NOMO-1 treated with dmso at 0.1 percent for 144 hours (cell line): ENCODE measurements around the gene UBE2E2.

Source experiments
- DNase-seq: peaks from one replicate; lab custom pipeline; 2025; ENCODE audit not compliant: unreplicated experiment; lab: John Stamatoyannopoulos, UW

UBE2E2 gene

DNA sequence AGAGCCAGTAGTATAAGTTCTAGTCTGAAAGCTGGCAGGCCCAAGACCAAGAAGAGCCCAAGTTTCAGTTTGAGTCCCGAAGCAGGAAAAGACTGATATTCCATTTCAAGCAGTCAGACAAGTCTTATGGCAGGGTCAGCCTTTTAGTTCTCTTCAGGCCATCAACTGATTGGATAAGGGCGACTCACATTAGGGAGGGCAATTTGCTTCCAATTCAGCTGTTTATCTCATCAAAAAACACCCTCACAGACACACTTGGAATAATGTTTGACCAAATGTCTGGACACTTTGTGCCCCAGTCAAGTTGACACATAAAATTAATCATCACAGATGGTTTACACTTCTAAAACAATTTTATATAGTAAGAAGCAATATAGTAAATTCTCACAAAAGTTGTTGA is 69.7 kb downstream of the UBE2E2 start:
- no peak for DNase-seq

DNA sequence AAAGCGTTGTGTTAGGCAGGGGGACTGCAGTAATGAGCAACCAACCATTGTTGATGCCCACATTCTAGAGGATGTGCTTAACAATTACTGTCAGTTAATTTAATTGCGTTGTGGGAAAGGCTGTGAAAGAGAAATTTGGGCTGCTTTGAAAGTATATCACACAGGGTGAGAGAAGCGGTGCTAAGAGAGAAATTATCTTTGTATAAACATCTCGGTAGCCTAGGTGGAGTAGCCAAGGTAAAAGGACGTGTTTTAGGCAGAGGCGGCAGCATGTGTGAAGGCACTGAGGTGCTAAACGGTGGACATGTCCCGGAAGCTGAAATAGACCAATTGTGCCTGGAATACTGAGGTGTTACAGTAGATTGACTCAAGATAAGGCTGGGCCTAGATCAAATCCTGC is 71.9 kb downstream of the UBE2E2 start:
- no peak for DNase-seq

DNA sequence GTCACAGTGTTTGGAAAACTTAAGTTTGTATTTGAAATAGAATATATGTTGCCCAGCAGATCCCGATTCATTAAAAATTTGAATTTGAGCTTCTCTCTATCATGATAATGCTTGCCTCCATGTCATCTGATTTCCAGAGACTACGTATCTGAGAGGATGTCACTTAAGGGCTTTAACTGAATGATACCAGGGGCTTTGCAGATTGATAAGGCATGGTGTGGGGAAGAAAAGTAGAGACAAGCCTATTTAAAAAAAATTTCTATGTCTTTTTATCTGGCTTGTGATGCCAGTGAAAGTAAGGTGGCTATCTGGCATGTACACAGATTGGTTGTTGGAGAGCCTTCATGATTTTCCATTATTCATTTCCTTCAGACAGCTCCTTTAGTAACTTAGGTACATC is 72.7 kb downstream of the UBE2E2 start:
- DNase-seq = no peak

DNA sequence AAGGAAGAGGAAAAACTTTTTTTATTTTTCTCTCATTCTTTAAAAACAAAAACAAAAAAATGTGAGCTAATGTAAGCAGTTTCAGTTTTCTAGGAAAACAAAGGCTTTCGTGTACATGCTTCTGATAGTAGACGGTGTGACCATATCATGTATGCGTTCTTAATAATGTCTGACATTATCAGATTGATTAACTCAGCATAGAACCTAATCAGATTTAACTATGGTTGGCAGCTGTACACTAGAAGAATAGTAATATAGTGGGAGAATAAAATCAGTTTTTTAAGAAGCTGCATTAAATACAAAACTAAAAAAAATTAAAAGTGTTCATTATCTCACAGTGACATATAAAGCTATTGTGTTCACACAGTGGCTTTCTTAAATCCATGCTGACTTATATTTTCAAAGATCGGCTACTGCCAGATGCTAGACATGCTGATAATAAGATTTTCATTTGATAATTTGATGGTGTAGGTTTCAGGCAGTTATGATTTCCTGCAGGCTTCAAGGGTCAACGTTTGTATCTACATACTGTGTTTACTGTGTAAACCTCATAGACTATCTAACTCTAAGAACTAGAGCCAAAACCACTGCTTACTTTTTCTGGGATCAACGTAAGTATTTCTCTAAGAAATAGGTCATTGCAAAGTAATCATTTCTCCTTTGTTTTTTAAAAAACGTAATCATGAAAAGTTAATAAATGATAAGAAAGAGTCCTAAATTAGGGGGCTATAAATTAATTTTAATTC is 74.0 kb downstream of the UBE2E2 start:
- no peak for DNase-seq

DNA sequence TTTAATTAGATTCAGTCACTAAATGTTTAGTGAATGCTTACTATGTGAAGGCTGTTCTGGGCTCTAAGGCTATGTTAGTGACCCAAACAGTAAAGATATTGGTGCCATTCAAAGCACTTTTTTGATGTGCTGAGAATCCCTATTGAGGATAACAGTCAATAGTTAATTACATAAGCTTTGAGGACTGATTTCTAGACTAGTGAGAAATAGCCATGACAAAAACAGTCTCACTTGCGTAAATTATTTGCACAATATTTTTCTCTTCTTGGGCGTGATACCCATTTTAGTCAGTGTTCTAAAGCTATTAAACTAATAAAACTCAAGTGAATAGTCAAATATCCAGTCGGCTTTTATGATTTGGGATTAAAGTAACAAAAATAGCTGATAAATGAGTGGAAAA is 74.6 kb downstream of the UBE2E2 start:
- no peak for DNase-seq

DNA sequence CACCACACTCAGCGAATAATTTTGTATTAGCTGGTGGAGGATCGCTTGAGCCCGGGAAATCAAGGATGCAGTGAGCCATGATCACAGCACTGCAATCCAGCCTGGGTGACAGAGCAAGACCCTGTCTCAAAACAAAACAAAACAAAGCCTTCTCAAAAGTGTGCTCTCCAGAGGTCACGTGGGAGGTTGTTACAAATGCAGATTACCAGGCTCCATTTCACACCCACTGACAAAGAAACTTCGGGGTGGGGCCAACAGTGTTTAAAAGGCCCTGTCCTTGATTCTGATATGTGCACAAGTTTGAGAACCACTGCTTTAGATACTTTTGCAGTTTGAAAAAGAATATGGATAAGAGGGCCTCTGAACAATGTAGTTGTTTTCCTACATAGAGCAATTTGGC is 80.5 kb downstream of the UBE2E2 start:
- no peak for DNase-seq

DNA sequence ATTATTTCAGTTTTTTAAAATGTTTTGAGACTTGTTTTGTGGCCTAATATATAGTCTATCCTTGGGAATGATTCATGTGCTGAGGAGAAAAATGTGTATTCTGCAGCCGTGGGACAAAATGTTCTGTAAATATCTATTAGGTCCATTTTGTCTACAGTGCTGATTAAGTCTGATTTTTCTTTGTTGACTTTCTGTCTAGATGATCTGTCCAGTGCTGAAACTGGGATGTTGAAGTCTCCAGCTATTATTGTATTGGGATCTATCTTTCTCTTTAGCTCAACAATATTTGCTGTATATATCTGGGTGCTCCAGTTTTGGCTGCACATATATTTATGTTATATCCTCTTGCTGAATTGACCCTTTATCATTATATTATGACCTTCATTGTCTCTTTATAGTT is 85.2 kb downstream of the UBE2E2 start:
- no peak for DNase-seq

DNA sequence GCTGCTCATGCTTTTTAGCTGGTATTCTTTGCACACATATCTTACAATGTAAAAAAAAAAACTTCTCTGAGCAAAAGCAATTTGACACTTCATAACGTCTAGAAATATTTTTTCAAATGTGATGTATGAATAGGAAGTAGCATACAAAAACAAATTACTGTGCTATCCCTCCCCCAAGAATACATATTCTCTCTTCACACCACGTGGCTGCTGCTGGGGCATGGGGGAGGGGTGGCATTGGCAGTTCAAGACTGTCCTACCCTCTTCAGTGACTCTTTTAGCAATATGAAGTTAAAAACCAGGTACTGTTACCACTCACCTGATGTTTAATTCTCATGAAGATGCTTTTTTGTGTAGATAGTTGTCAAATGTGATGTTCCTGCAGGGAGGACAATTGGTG is 85.6 kb downstream of the UBE2E2 start:
- no peak for DNase-seq

DNA sequence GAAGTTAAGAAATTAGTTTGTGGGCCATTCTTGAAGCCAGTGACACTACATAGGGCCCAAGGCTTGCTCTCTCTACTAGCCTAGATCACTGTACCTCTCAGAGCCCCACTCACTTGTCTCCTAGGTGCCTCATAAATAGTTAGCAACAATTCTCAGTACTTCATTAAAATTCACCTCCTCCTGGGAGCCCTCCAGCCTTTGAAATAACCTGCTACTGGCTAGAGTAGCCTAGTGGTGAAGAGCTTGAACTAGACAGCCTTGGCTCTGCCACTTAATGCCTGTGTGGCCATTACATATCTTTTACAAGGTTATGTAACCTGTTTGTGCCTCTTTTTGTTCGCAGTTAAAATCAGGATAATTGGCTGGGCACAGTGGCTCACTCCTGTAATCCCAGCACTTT is 89.3 kb downstream of the UBE2E2 start:
- no peak for DNase-seq

DNA sequence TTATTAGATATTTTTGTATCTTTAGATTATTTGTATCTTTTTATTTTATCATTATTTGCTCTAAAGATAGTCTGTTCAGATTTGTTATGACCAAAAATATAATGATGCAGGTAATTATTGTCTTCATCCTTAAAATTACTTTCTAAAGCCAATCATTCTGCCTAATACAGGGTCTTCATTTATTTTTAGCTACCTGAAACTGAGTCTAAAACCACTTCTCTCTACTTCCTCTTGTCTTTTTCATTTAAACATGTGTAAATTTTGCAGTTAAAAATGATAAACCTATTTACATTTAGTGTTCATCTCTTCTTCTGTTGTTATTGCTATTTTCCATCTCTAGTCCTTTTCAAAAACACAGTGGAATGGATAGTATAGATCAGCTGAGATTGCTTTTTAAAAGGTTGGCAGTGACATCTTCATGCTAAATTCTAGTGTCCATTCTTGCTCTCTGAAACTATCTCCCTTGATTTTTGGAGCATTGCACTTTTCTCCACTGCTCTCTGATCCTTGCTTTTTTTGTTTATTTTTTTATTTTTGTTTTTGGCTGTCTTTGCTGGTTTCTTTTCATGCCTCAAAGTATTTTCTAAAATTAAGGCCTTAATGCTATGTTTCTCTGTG is 91.8 kb downstream of the UBE2E2 start:
- no peak for DNase-seq

DNA sequence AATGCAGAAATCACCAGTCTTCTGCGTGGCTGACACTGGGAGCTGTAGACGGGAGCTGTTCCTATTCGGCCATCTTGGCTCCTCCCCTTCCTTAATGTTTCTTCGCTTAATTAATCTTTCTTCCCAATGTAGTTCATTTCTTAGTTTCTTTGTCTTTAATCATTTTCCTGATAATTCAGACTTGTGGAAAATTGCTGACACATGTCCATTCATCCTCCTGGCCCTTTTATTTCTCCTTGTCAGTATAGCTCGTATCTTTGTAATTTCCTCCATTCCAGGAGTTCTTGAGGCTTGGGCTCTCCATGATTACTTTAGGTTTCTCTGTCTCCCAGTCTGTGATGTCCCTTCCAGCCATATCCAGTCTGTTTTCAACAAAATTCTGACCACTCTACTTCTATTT is 98.7 kb downstream of the UBE2E2 start:
- no peak for DNase-seq

DNA sequence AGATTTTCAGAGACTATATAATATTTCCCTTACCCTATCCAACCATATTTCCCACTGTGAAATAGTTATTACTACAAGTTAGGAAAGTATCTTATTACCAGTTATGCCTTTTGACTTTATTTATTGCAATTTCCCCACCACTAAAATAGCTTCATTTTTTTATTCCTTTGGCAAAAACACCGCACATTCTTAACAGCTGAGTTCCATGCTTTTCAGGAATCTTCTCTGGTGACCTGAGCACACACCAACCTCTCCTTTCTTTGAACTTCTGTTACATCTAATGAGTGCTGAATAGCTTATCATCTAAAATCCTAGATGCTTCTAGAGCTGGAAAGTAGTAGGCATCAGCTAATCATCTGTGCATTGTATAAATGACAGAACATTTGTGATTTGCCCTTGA is 99.1 kb downstream of the UBE2E2 start:
- DNase-seq = no peak

DNA sequence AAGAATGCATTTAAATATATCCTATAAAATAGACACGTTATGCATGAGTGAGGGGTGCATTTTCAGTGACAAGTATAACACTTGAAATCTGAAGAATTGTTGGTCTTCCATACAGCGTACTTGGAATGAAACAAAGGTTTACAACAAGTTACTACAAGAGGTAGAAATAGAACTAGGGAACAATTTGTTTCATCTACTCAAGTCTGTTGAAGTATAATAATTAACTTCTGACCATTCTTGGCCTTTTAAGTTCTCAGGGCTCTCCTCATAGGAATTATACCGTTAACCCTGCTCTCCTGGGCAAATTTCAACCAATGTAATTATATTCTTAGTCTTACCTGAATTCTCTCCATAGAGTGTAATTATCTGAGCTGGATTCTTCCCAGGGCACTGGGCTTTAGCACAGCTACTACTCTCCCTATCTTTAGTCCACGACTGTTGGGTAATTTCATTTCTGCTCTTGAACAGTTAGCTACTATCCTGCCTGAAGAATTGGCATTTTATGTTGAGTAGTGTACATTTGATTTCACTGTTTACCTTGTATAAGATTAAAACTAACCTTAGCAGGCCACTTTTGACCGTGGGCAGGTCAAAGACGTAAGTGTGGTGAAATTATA is 100.6 kb downstream of the UBE2E2 start:
- DNase-seq = no peak

DNA sequence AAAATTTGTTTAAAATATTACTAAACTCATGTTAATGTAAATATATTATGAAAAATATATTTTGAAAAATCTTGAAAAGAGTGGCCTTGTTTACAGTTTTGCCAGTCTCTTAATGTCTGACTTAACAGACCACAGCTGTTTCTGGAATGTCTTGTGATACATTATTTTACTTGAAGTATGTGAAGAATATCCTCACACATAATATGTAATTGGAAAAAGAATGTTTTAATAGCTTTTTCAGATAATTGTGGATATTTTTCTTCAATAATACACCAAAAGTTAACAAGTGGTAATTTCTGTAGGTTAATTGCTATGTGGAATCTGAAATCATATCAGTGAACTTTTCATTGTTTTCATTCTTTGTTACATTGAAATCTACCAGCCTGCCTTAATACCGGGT is 101.3 kb downstream of the UBE2E2 start:
- no peak for DNase-seq

DNA sequence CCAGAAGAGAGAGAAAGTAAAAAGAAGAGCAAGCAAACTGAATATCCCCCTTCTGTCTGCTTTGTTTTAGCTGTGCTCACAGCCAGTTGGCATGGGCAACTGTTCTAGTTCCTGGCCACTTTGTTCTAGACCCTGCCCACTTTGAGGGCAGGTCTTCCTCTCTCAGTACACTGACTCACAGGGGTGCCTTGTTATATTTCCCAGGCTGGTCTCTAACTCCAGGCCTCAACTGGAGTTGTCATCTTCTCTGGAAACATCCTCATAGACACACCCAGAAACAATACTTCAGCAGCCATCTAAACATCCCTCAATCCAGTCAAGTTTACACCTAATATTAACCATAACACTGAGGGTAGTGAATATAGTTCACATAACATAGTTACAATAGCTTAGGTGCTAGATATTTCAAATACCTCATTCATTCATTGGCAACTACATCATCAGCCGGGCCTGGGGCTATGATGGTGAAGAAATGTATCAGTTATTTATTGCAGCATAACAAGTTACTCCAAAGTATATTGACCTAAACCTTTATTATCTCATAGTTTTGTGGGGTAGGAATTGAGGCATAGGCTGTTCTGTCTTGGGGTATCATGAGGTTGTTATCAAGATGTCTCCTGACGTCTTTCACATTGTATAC is 106.0 kb downstream of the UBE2E2 start:
- DNase-seq = no peak

DNA sequence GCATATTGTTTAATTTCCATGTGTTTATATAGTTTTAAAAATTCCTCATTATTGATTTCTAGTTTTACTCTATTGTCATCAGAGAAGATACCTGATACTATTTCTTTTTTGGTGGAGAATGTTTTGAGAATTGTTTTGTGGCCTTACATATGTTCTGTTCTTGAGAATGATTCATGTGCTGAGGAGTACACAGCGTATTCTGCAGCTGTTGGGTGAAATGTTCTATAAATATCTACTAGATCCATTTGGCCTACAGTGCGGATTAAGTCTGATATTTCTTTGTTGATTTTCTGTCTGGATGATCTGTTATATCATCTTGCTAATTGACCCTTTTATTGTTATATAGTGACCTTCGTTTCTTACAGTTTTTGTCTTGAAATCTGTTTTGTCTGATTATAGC is 109.7 kb downstream of the UBE2E2 start:
- no peak for DNase-seq

DNA sequence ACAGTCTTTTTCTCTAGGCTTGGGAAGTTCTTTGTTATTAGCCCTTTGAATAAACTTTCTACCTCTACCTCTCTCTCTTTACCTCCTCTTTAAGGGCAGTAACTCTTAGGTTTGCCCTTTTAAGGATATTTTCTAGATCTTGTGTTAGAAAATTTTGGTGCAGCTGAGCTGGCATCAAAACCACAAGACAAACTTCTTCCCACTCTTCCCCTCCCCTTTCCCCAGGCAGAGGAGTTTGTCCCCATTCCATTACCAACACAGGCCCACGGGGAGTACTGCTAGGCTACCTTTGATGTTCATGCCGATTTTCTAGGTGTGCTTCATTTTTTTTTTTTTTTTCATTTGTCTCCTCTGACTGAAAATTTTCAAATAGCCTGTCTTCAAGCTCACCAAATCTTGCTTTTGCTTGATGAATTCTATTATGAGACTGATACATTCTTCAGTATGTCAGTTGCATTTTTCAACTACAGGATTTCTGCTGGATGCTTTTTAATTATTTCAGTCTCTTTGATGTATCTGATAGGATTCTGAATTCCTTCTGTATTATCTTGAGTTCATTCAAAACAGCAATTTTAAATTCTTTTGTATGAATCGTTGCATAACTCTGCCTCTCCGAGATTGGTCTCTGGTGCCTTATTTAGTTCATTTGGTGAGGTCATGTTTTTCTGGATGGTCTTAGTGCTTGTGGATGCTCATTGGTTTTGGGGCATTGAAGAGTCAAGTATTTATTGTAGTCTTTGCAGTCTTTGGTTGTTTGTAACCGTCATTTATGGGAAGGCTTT is 112.0 kb downstream of the UBE2E2 start:
- DNase-seq = no peak

DNA sequence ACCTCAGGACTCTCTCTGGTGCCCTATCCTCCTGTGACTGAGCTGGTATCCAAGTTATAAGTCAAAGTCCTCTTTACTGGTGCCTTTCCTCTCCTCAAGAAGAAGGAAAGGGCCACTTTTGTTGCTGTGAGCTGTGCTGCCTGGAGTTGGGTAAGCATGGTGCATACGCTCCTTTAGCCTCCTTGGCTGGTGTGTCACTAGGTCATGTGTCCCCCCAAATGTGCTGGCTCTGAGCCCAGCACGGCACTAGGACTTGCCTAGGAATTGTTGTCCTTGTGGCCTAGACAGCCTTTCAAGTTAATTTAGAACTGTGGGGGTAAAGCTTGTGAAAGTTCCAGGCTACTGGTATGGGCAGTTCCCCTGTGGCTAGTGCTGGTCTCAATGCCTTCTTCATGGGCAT is 113.8 kb downstream of the UBE2E2 start:
- DNase-seq = no peak

DNA sequence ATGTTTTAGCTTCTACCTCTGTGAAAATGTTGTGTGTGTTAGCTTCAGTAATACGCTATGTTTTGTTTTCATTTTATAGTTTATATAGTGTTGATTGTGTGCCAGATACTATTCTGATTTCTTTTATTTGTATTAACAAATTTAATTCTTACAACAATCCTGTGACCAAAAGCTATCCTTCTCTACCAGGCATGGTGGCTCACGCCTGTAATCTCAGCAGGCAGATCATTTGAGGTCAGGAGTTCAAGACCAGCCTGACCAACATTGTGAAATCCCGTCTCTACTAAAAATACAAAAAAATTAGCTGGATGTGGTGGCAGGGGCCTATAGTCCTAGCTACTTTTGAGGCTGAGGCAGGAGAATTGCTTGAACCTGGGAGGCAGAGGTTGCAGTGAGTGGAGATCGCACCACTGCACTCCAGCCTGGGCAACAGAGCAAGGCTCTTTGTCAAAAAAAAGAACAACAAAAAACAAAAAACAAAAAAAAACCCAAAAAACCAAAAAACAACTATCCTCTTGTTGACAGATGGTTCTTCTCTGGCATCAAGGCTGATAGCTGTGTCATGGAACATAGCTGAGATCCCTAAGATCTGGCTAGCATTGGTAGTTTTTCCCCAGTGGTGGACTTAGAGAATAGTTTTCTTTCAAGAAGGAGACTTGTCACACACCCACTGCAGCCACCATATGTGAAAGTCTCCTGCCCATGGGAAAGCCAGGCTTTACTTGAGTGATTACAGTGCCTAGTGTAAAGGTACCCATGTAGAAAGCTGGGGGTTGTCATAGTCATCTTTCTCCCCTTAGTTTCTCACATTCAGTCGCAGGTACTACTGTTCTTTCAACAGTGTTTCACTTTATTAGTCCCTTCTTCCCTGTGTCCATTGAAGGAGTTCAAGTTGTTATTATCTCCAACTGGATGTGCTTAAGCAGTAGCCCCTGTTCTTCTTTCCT is 116.5 kb downstream of the UBE2E2 start:
- no peak for DNase-seq
